ENCODE measurements around the gene HLA-DQA2.

DNA sequence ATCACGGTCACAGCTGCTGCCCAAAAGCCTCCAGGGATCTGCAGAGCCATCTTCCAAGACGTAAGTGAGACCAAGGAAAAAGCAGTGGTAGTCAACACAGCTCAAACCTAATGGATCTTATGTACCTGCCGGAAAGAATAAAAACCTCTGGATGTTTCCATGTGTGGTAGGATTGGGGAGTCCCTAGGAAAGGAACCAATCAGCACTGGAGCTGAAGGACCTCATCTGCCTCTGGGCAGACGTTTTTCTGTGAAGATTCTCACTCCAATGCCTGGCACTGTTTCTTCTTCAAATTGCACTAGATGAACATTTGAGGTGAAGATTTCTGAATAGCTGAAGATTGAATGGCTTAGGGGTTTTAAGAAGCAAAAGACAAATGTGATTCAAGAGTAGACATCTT lies 22.2 kb downstream of the HLA-DQA2 start, which contains the start of gene HLA-DQB2:
- TF ChIP-seq, protein P1, sequence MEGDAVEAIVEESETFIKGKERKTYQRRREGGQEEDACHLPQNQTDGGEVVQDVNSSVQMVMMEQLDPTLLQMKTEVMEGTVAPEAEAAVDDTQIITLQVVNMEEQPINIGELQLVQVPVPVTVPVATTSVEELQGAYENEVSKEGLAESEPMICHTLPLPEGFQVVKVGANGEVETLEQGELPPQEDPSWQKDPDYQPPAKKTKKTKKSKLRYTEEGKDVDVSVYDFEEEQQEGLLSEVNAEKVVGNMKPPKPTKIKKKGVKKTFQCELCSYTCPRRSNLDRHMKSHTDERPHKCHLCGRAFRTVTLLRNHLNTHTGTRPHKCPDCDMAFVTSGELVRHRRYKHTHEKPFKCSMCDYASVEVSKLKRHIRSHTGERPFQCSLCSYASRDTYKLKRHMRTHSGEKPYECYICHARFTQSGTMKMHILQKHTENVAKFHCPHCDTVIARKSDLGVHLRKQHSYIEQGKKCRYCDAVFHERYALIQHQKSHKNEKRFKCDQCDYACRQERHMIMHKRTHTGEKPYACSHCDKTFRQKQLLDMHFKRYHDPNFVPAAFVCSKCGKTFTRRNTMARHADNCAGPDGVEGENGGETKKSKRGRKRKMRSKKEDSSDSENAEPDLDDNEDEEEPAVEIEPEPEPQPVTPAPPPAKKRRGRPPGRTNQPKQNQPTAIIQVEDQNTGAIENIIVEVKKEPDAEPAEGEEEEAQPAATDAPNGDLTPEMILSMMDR (IDR thresholded peaks at IDR 0.05), result no peak
- TF ChIP-seq POLR2A (IDR thresholded peaks at IDR 0.05), result no peak

Data from thyroid gland (tissue), 4 donors.